Large intestine (tissue), 3 donors: ENCODE data around the gene ITGA7. TPM values are rescaled to one million over a fixed set of nuclear protein-coding genes. Genes with fewer than 3 reads are reported as not detected.

Experiments used
- DNase-seq, 2 donors: peaks; one replicate each; pipeline versions ENCODE4 v3.0.0 to v3.0.0-alpha.2; 2013
- H3K27ac ChIP-seq: one replicate; pipeline ENCODE4 v1.5.1; 2013; ENCODE audit warnings: low read length
- H3K27me3 ChIP-seq: 2 replicates; pipeline ENCODE4 v1.6.1; 2013; ENCODE audit warnings: low read length; ENCODE audit not compliant: control insufficient read depth, insufficient read depth
- H3K36me3 ChIP-seq: 2 replicates; pipeline ENCODE4 v1.6.1; 2013; ENCODE audit warnings: low read length; ENCODE audit not compliant: control insufficient read depth, insufficient read depth
- H3K4me1 ChIP-seq: one replicate; pipeline ENCODE4 v1.6.1; 2013; ENCODE audit warnings: low read length; ENCODE audit not compliant: control insufficient read depth, insufficient read depth
- H3K4me3 ChIP-seq: one replicate; pipeline ENCODE4 v1.5.1; 2013; ENCODE audit warnings: low read length
- H3K9me3 ChIP-seq: one replicate; pipeline ENCODE4 v1.6.1; 2013; ENCODE audit warnings: mild to moderate bottlenecking, low read depth, low read length, moderate library complexity; ENCODE audit not compliant: control insufficient read depth
- WGBS: methylation state at CpG from one replicate; pipeline ENCODE4 v1.1.5; 2013; ENCODE audit warnings: low lambda C conversion rate; ENCODE audit not compliant: insufficient coverage; 5-methylcytosine and 5-hydroxymethylcytosine counted together
- polyA plus RNA-seq: library from polyadenylated mRNA; unstranded; fragments of 120-200 nt; gene quantifications from one replicate; pipeline ENCODE4 v1.2.1, GENCODE V29; 2013

Gene ITGA7
- polyA plus RNA-seq, 1 donor, result 29.6 TPM

DNA sequence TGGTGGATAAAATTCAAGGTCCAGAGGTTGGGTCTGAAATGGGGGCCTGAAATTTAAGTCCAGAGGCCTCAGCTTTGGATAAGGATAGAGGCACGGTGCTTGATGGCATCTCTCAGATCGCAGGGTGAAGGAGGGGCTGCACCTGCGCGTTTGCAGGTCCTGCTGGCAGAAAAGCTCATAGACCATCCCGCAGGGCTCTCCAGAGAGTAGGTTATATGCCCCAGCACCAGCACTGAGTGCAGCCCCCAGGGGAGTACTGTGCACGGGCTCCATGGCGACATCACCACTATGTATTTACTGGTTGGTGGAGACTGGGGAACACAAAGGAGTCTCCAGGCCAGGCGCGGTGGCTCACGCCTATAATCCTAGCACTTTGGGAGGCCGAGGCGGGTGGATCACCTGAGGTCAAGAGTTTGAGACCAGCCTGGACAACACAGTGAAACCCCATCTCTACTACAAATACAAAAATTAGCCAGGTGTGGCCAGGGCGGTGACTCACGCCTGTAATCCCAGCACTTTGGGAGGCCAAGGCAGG lies 25.4 kb upstream of the ITGA7 start:
- H3K27me3 ChIP-seq, result no peaks in the 10 kb centered on the region
- no CpG with 5 or more reads among the region's 14 CpGs for WGBS
- no peak overlapping the region for H3K4me3 ChIP-seq
- H3K27ac ChIP-seq, result no peak overlapping the region
- H3K9me3 ChIP-seq, result no peaks in the 10 kb centered on the region
- DNase-seq, result no peak
- H3K36me3 ChIP-seq, result no peaks in the 10 kb centered on the region
- H3K4me1 ChIP-seq, result peaks cover 23% of the 10 kb centered on the region

DNA sequence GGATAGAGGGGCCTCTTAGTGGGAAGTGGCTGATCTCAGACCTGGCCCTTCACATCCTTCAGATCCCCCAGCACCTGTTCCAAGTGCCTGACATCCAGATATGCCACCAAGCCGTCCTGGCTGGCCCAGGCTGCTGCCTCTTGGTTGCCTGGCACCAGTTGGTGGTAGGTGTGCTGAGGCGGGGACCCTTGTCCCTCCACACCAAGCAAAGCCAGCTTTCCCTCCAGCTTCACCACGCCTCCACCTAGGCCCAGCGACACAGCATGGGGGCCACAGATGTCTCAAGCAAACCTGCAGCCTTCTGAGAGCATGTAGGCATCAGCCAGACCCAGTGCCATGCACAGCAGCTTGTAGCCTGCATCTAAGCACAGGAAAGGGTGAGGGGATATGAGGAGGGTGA lies 24.6 kb upstream of the ITGA7 start:
- no peaks in the 10 kb centered on the region for H3K36me3 ChIP-seq
- no peak for DNase-seq
- peaks cover 18% of the 10 kb centered on the region for H3K4me1 ChIP-seq
- no peak overlapping the region for H3K27ac ChIP-seq
- no peaks in the 10 kb centered on the region for H3K9me3 ChIP-seq
- no CpG with 5 or more reads among the region's 4 CpGs for WGBS
- H3K27me3 ChIP-seq, result no peaks in the 10 kb centered on the region
- no peak overlapping the region for H3K4me3 ChIP-seq

DNA sequence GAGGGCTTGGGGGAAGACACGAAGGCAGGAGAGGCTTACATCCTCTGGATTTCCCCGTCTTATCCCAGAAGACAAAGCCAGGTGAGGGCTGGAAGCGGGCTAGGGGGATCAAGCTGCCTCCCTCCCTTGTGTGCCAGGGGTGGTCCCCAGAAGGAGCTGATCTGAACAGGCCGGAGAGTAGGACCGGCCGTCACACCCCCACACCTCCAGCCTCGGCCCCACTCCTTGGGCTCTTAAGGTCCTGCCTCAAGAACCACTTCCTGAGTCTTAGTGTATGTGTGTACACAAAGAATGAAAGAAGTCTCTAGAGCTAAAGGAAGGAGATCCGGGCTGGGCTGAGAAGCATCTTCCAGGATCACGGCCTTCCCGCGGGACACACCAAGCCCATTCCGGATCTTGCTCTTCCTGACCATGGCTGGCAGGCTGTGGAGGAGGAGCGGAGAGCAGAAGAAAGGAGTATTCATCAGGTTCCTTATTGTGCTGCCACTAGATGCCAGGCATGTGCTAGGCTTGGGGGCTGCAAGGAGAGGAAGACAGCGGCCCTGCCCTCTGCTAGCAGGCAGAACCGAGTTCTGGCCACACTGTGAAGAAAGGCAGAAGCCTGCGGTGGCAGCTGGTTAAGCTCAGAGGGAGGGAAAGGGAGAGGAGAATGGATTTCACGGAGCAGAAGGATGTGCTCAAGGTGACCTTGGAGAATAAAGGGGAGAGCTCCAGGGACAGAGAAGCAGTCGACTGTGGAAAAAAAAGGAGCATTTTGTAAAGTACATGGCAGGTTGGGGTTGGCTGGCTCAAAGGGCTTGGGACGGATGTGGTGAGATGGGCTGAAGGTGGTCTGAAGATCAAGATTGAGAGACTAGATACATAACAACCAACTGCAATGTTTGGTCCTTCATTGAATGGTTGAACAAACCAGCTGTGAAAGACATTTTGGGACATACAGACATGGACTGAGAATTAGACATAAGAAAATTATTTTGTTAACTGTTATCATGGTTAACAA lies 22.4 kb upstream of the ITGA7 start:
- 58% methylated on average over 2 of the region's 19 CpGs for WGBS
- Histone ChIP-seq H3K9me3 (no peaks in the 10 kb centered on the region), H3K36me3 (peaks cover 21% of the 10 kb centered on the region), H3K27me3 (no peaks in the 10 kb centered on the region), H3K4me3 (peak overlapping the region; percentile 96), H3K4me1 (peaks cover 31% of the 10 kb centered on the region), H3K27ac (peak overlapping the region; percentile 97)
- DNase-seq, result no peak

DNA sequence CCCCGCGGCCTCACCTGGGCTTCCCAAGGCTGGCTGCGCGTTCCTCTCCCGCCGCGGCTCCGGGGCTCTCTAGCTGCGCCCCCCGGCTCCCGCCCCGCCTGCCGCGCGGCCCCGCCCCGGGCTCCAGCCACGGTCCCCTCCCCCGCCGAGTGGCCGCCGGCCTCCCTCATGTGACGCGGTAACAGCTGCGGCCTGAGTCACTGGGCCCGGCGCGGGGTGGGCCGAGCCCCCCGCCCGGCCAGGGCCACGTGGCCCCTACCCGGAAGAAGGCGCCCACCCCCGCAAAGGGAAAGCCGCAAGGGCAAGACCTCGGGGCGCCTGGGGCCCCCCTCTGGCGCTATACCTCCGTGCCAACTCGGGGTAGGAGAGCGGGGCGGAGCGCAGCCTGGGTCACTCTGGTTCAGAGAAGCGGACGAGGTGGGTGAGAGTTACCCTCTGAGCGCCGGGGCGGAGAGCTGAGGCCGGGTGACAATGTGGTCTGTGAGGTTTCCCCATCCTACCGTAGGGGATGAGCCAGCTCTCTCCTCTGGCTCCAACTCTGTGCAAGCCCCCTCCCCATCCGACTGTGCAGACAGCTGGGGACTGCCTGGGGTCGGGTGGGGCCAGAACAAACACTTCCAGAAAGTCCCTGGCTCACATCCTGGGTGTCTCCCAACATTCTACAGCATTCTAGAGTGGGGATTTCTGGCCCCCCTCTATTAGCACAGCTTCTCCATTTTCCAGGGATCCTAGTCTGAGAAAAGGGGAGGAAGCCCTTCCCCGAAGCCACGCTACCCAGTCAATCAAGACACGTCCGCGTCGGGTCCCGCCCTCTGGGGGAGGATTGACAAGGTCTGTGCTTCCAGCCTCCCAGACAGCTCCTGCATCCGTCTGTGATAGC lies 21.5 kb upstream of the ITGA7 start, which contains the start of gene CD63:
TSS of gene CD63 (minus strand) at position 71 of the 880 bp plus-strand sequence. CDS start 668 bp downstream, outside the sequence.
- Histone ChIP-seq H3K36me3 (peaks cover 31% of the 10 kb centered on the region), H3K4me3 (peak within 1 kb of the TSS; percentile 96), H3K4me1 (peaks cover 36% of the 10 kb centered on the region), H3K27me3 (no peaks in the 10 kb centered on the region), H3K27ac (peak within 1 kb of the TSS; percentile 97), H3K9me3 (no peaks in the 10 kb centered on the region)
- WGBS, result no CpG with 5 or more reads among the region's 61 CpGs
- DNase-seq, result peak; percentile 88 to 94

DNA sequence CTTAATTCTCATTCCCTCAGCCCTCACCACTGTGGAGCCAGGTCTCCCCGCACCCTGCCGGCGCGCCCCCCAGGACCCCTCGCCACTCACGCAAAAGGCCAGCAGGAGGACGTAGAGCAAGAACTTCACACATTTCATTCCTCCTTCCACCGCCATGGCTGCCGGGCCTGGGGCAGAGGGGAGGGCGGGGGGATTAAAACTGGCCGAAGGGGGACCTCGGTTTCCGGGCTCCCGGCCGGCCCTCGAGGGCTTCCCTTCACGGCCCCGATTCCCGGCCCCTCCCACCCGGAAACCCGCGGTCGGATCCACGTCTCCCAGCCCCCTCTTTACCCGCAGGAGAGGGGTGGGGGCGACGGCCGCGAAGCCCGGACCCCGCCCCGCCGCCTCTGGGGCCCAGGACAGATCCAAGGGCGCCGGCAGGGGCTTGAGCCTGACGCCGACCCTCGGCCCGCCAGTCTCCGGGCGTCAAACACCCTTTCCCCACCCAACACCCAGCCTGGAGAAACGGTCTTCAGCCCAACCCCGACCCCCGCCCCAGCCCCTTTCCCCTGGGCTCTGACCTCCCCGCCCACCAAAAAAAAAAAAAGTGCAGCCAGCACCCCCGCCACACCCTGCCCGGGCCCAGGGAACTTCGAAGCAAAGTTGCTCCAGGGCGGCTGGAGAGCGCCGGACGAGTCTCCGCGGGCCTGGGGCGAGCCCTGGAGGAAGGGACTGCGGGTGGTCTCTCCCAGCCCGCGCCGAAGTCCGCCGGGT lies 20.7 kb upstream of the ITGA7 start:
- H3K9me3 ChIP-seq, result no peaks in the 10 kb centered on the region
- peak overlapping the region; percentile 96 for H3K4me3 ChIP-seq
- peaks cover 38% of the 10 kb centered on the region for H3K36me3 ChIP-seq
- H3K27ac ChIP-seq, result peak overlapping the region; percentile 97
- no peaks in the 10 kb centered on the region for H3K27me3 ChIP-seq
- H3K4me1 ChIP-seq, result peaks cover 44% of the 10 kb centered on the region
- DNase-seq, result peak; percentile 72 to 84
- WGBS, result no CpG with 5 or more reads among the region's 61 CpGs

DNA sequence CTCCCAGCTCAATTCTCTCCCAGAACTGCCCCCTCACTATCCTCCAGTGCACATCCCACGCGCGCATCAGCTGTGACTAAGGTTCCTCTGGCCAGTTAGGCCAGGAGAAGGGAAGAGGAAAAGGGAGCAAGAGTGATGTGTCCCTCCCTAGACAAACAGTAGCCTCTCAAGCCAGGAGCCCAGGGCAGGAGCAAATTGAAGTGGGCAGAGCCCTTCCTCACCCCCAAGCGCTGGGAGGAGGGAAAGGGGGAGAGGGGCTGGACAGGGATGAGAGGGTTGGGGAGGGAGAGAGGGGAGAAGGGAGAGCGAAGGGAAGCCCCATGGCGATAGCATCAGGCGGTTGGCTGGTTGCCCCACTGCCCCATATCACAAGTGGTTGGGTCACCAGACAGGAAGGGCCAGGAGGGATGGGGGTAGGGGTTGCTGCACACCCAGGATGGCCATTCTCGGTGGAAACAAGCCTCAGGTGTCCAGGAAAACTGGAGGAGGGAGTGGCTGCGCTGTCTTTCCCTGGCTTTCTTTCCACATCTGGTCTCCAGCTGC lies 20.0 kb upstream of the ITGA7 start:
- Histone ChIP-seq H3K4me1 (peaks cover 46% of the 10 kb centered on the region), H3K36me3 (peaks cover 44% of the 10 kb centered on the region), H3K4me3 (peak overlapping the region; percentile 96), H3K27ac (peak overlapping the region; percentile 97), H3K27me3 (no peaks in the 10 kb centered on the region), H3K9me3 (no peaks in the 10 kb centered on the region)
- WGBS, result no CpG with 5 or more reads among the region's 9 CpGs
- DNase-seq, result peak in 1 of 2 donors; percentile 73

DNA sequence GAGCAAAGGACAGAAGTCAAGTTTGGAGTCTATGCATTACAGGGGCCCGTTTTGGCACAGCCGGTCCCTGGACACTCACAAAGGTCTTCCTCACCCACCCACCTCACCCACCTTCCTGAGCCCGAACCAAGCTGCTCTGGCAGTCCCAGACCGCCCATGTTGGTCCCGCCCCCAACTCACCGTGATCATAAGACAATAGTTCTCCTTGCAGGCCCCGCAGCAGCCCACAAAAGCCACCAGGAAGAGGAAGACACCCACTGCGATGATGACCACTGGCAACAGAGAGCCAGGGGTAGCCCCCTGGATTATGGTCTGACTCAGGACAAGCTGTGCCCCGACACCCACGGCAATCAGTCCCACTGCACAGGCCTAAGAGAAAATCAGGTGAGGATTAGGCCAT lies 19.3 kb upstream of the ITGA7 start:
- peaks cover 49% of the 10 kb centered on the region for H3K4me1 ChIP-seq
- peak overlapping the region; percentile 96 for H3K4me3 ChIP-seq
- H3K9me3 ChIP-seq, result no peaks in the 10 kb centered on the region
- DNase-seq, result peak in 1 of 2 donors; percentile 47
- no peaks in the 10 kb centered on the region for H3K27me3 ChIP-seq
- peaks cover 44% of the 10 kb centered on the region for H3K36me3 ChIP-seq
- no CpG with 5 or more reads among the region's 10 CpGs for WGBS
- peak overlapping the region; percentile 97 for H3K27ac ChIP-seq

DNA sequence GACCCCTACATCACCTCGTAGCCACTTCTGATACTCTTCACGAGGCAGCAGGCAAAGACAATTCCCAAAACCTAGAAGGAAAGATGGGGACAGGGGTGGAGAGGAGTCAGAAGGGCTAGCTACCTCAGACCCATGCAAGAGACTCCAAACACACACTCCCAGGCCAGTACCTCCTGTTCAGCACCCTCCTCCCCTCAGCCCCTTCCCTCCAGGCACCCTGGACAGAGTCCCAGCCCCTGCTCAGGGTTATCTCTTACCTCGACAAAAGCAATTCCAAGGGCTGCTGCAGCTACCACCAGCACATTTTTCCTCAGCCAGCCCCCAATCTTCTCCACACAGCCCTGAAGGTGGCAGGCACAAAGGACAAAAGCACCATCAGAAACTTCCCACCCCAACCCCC lies 17.9 kb upstream of the ITGA7 start:
- Histone ChIP-seq H3K9me3 (no peaks in the 10 kb centered on the region), H3K27ac (no peak overlapping the region), H3K27me3 (no peaks in the 10 kb centered on the region), H3K4me1 (peaks cover 61% of the 10 kb centered on the region), H3K36me3 (peaks cover 47% of the 10 kb centered on the region), H3K4me3 (no peak overlapping the region)
- WGBS, result no CpG with 5 or more reads among the region's 3 CpGs
- no peak for DNase-seq

DNA sequence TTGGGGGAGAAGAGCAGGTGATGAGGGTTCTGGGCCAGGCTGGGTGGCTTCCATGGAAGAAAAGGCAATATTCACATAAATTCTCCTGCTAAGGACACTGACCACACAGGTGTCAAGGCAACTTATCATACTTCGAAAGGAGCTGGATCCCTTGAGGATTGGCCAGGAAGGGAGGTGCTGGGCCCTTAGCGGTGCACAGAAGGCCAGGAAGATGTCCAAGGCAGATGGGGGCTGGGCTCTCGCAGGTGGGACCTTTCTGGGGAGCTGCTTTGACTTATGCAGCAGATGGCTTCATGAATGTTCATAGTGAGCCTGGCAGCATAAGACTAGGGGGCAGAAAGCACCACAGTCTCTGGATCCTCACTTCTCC lies 17.2 kb upstream of the ITGA7 start:
- Histone ChIP-seq H3K4me3 (no peak overlapping the region), H3K36me3 (peaks cover 47% of the 10 kb centered on the region), H3K27me3 (no peaks in the 10 kb centered on the region), H3K9me3 (no peaks in the 10 kb centered on the region), H3K27ac (no peak overlapping the region), H3K4me1 (peaks cover 57% of the 10 kb centered on the region)
- DNase-seq, result no peak
- WGBS, result no CpG with 5 or more reads among the region's 3 CpGs
